ENCODE measurements around the gene ZNF444. TPM values are rescaled to one million over a fixed set of nuclear protein-coding genes. Genes with fewer than 3 reads are reported as not detected.

The ZNF444 gene
- total and polyA plus RNA-seq, 9 of the 15 experiments (the other 6 are each of a cell fraction or from before 2014, with no cell fraction given): 0.39 to 40.0 (median 6.9) TPM

DNA sequence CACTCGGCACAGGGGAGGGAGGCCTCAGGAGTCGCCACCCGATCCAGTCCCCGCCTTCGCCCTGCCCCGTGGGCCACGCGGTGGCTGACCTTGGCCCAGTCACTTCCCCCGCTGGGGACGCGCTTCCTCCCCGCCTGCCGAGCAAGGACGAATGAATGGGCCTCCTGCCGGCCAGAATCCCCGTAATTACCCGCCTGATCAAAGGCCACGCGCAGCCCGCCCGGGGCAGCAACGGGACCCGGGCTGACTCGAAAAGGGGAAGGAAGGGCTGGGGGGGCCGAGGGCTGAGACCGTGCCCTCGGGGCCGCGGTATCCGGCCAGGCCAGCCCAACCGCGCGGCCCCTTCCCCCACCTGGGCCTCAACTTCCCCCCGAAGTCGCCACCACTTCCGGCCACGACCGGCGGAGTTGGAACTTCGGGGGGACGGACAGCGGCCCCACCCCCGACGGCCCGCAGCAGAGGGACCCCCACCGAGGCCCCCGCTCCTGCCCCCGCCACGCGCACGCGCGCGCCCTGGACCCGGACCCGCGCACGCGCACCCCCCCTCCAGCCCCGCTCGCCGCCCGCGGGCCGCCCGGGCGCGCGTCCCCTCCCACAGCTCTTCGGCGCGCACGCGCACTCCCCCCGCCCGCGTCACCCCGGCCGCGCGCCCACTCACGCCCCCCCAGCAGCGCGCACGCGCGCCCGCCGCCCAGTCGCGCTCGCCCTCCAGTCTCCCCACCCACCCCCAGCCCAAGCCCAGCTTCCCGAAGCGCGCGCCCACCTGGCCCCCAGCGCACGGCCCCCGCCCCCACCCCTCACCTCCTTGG, 20.5 kb upstream of the ZNF444 start (continued):
- TF ChIP-seq, protein P1, sequence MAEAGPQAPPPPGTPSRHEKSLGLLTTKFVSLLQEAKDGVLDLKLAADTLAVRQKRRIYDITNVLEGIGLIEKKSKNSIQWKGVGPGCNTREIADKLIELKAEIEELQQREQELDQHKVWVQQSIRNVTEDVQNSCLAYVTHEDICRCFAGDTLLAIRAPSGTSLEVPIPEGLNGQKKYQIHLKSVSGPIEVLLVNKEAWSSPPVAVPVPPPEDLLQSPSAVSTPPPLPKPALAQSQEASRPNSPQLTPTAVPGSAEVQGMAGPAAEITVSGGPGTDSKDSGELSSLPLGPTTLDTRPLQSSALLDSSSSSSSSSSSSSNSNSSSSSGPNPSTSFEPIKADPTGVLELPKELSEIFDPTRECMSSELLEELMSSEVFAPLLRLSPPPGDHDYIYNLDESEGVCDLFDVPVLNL (CRISPR knock-in tag; IDR thresholded peaks at IDR 0.05; ENCODE audit: low read depth): no peak
- TF ChIP-seq RUNX1 (IDR thresholded peaks at IDR 0.05; ENCODE audit: low read depth) (no peak), CAMTA2 (CRISPR knock-in tag; conservative IDR thresholded peaks at IDR 0.05) (no peak), UBTF (IDR thresholded peaks at IDR 0.05; ENCODE audit: borderline replicate concordance in 1 of 2, low read depth in 2 of 2, low read length in 2 of 2) (no peak), STAT5B (CRISPR knock-in tag; IDR thresholded peaks at IDR 0.05) (no peak), TCF7L2 (IDR thresholded peaks at IDR 0.05; ENCODE audit: low read depth, low read length) (no peak), ZNF444 (CRISPR knock-in tag; IDR thresholded peaks at IDR 0.05) (no peak), MCM2 (IDR thresholded peaks at IDR 0.05; ENCODE audit: low read depth) (no peak), ZC3H11A (IDR thresholded peaks at IDR 0.05; ENCODE audit: low read depth, low read length) (no peak), E2F5 (CRISPR knock-in tag; IDR thresholded peaks at IDR 0.05) (no peak), BRF1 (IDR thresholded peaks at IDR 0.05; ENCODE audit: borderline replicate concordance, extremely low read depth, insufficient read length) (no peak), ZNF239 (CRISPR knock-in tag; IDR thresholded peaks at IDR 0.05) (no peak; the same call in 1 of the 2 replicates), YBX1 (IDR thresholded peaks at IDR 0.05) (no peak), ZNF707 (CRISPR knock-in tag; conservative IDR thresholded peaks at IDR 0.05) (no peak), ZC3H8 (IDR thresholded peaks at IDR 0.05) (no peak), TCF7 (IDR thresholded peaks at IDR 0.05; ENCODE audit: borderline replicate concordance) (no peak), ZBTB1 (CRISPR knock-in tag; IDR thresholded peaks at IDR 0.05; ENCODE audit: borderline replicate concordance, low read depth) (no peak; the same call in 1 of the 2 replicates), HDAC6 (IDR thresholded peaks at IDR 0.05; ENCODE audit: low read depth, low read length) (no peak), BRD9 (IDR thresholded peaks at IDR 0.05; ENCODE audit: low read depth, partially characterized antibody) (no peak), ZNF217 (CRISPR knock-in tag; IDR thresholded peaks at IDR 0.05) (no peak), LEF1 (IDR thresholded peaks at IDR 0.05) (no peak)
- TF ChIP-seq, protein P2, sequence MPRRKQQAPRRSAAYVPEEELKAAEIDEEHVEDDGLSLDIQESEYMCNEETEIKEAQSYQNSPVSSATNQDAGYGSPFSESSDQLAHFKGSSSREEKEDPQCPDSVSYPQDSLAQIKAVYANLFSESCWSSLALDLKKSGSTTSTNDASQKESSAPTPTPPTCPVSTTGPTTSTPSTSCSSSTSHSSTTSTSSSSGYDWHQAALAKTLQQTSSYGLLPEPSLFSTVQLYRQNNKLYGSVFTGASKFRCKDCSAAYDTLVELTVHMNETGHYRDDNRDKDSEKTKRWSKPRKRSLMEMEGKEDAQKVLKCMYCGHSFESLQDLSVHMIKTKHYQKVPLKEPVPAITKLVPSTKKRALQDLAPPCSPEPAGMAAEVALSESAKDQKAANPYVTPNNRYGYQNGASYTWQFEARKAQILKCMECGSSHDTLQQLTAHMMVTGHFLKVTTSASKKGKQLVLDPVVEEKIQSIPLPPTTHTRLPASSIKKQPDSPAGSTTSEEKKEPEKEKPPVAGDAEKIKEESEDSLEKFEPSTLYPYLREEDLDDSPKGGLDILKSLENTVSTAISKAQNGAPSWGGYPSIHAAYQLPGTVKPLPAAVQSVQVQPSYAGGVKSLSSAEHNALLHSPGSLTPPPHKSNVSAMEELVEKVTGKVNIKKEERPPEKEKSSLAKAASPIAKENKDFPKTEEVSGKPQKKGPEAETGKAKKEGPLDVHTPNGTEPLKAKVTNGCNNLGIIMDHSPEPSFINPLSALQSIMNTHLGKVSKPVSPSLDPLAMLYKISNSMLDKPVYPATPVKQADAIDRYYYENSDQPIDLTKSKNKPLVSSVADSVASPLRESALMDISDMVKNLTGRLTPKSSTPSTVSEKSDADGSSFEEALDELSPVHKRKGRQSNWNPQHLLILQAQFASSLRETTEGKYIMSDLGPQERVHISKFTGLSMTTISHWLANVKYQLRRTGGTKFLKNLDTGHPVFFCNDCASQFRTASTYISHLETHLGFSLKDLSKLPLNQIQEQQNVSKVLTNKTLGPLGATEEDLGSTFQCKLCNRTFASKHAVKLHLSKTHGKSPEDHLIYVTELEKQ (CRISPR knock-in tag; IDR thresholded peaks at IDR 0.05): no peak
